CD4-positive, alpha-beta T cell treated with Interleukin-6 at 100 ng/mL for 8 hours (primary cell): ENCODE measurements around the gene LDLRAD3.

ENCODE experiments used
- DNase-seq: peaks from one replicate; pipeline ENCODE4 v3.0.0-alpha.2; 2020; ENCODE audit warnings: mixed read lengths, low spot score

The LDLRAD3 gene

DNA sequence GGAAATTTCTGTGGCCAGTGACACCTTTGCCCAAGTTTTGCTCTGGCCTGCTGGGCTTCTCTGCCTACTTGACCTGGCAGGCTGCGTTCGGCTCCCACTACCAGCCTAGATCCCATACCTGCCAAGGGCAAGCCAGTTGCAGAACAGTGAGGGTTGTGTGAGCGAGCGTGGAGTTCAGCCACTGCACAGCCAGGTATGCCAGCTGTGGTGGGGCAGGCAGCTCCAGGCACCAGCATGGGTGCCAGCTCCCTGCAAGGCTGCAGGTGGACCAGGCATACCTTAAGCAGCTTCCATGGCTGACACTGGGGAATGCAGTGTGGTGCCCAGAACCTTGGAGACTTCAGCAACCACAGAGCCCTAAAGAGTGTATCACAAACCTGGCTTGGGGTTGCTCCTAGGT, 133.5 kb downstream of the LDLRAD3 start:
- no peak for DNase-seq

DNA sequence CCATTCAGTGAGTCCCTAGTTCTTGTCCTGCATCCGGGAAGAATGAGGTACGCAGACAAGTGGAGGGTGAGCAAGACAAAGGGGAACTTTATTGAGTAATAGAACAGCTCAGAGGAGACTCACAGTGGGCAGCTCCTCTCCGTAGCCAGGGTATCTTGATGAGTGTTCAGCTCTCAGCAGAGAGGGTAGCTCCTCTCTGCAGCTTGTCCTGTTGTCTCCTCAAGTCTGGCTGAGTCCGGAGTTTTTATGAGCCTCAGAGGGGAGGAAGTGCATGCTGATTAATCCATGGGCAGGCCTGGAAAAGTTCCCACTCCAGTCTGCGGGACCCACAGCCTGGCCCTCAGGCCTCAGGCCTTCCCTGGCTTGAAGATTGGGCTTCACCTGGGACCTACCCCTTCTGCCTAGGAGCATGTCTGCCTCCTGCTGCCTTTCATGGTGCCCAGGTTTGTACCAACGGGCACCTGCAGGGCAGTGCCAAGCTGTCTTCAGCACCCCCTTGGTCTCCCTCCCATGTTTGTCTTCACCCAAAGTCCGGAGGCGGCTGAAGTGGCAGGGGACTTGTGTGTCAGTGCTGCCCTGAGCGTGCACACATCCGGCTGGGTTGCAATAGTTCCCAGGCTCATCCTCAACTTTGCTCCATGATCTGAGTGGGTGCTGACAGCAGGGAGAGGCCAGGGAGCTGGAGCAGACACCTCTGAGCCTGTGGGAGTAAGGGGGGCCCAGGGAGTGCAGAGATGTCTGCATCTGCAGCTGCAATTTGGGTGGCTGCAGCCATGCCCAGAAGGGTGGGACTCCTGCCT, 134.2 kb downstream of the LDLRAD3 start:
- no peak for DNase-seq

DNA sequence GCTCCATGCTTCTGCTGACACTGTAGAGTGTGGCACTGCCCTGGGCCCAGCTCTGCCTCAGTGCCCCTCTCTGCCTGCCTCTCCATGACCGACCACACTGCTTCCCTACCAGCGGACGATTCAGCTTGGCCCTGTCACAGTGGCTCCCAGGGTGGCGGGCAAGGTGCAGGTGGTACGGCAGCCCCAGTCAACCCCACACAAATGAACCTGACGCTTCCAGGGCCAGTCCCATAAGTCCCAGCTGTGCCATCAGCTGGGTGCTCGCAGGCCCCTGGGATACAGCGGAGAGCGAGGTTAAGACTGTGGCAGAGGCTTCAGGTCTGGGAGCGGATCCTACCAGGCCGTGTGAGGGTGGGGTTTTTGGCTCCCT, 134.8 kb downstream of the LDLRAD3 start:
- no peak for DNase-seq

DNA sequence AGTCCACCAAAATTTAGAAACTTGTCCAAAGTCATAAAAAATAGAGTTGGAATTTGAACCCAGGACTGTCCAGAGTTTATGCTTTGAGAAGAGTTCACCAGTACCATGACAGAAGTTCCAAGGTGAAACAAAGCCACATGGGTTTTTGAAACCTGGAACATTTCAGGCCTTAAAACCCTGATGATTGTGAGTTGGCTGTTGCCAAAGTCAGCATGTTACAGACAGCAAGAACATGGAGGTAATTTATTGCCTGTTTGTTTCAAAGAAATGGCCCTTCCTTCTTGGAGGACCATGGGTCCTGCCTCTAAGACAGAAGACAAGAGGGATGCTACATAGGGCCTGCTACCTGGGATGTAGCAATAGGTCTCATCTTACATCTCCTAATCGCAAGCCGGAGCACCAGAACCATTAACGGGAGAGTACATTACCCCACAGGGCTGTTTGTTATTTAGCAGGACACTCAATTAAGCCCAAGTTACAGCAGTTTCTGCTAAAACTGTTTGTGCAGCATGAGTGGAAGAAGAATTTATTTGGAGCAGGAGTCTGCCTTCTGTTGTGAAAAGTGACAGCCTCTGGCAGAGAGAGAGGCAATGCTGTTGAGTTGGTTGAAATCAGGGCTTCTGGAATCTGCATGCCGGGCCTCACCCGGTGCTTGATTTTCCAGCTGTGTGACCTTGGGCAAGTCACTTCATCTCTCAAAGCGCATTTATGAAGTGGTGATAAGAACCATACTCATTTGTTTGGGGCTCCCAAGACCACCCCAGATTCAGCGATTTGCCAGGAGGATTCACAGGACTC, 136.2 kb downstream of the LDLRAD3 start:
- DNase-seq: no peak

DNA sequence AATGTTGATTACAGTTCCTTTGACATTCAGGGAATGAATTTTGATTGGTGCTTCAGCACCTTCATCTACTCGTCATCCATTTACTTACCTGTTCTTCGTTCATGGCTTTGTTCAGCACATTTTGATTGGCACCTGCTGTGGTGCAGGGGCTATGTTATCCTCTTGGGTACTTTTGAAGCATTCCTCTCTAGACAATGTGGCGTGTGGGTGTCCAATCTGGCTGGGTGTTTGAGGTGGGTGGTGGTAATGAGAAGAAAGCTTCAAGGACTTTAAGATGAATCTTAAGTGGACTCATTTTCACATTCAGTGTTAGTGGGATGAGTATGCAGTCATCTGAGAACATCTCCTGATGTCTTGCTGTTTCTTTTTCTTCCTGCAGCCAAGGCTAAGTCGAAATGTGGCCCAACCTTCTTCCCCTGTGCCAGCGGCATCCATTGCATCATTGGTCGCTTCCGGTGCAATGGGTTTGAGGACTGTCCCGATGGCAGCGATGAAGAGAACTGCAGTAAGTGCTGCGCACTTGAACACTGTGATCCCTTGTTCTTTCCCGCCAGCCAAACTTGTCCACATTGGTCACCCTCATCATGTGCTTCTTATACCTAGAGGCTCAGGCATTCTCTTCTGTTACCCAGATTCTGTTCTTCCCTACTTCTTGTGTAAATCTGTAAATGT, 137.5 kb downstream of the LDLRAD3 start:
- no peak for DNase-seq

DNA sequence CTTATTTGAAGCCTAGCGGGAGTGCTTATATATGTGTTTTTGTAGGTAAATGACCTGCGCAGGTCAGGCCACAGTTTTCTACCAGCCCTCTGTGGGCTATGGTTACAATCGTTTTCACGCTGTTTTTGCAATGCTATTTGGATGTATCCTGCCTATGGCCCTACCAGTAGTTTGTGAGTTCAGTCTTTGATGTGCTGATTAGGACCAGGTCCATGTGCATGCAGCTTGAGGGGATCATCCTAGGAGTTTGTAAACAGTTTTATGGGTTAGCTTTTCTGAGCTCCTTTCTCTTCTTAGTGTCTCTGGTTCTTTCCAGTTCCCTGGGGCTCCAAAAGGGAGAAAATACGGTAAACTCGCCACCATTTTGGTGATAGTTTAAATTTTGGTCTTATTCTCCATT, 142.5 kb downstream of the LDLRAD3 start:
- DNase-seq: no peak

DNA sequence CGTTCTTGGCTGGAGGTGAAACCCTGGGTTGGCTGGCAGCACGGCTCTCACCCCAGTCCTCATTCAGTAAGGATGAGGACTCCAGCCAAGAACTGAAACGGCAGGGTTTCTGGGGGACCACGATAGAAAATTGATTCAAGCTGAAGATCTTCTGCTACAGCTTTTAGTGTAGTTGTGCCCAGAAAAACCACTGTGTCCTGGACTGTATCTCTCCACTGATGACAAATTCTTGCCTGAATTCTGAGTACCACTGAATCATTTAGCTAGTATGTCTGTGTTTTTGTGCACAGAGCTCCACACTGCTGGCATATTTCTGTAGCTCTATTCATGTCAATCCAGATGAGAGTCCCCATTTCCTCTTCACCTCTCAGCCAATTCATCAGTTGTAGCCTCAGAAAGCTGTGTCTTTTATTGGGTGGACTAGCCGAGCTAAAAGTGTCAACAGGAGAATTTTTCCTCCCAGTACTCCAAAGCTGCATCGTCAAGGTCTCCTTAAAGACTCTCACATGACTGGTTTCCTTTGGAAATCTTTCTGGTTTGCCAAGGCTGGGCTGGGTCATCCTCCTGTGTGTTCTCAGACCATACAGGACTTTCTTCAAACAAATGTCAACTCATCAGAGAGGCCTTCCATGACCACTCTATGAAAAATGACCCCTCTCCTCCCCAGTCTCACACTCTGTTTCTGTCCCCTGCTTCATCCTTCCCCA, 144.6 kb downstream of the LDLRAD3 start:
- DNase-seq: no peak

DNA sequence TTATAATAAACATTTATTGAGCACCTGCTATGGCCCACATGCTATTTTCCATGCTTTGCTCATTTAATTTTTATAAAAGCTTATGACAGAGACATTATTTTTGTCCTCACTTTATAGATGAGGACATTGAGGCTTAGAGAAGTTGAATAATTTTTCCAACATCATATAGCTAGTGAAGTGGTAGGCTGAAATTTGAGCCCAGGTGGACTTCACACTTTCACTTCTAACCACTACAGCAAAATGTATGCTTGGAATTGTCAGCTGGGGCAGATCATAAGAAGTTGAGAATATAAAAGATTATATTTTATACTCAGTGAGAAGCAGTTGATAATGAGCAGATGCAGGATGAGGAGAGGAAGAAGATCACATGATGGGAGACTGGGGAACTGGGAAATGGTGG, 146.1 kb downstream of the LDLRAD3 start:
- no peak for DNase-seq

DNA sequence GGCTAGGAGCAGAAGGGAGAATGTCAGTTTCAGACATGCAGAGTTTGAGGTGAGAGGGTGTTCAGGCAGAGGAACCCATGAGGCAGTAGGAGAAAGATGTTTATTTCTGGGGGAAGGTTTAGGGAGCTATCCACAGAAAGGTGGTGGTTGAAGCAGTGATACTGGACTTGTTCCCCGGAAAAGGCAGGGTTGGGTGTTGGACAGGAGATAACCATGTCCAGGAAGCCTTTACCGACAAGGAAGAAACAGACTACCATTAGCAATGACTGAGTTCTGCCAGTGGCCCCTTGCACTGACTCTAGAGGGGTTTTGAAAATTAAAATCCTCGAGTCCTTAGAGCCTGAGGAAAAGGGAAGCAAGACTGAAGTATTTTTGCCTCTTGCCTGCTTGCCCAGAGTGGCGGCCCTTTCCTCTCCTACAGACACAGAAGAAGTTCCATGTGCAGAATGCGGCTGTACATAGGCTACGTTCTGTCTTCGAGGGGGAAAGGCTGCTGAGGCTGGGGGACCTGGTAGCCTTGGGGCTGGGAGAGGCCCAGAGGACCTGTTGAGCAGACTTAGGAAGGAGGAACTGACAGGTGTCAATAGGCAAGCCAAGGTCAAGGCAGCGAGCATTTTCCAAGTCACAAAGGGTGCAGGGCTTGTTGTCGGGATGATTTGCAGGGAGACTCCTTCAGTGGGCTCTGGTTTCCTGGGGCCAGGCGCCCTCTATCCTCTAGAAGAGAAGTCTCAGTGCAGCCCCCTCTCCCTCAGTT, 146.7 kb downstream of the LDLRAD3 start:
- DNase-seq: no peak

DNA sequence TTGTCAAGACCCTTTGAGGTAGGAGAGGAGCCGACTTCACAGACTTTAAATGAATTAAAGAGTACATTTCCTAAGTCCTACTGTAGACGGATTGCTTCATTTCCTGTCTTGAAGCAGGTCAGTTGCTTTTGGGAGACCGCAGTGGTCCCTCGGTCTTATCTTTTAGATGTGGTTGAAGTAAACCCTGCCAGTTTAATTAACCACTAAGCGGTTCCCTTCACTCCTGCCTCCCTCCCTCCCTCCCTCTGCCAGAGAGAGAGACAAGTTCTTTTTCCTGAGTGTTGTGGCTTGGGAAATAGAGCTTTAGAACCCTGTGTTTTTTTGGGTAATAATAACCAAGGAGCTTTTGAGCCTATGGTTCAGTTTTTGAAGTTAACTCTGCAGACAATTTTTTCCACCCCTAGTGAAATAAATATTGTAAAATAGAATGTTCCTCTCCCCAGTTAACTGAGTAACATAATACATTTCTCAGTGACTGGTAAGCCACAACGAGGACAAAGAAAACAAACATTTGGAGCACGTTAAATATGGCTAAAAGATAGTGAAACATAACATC, 147.5 kb downstream of the LDLRAD3 start:
- DNase-seq: no peak

DNA sequence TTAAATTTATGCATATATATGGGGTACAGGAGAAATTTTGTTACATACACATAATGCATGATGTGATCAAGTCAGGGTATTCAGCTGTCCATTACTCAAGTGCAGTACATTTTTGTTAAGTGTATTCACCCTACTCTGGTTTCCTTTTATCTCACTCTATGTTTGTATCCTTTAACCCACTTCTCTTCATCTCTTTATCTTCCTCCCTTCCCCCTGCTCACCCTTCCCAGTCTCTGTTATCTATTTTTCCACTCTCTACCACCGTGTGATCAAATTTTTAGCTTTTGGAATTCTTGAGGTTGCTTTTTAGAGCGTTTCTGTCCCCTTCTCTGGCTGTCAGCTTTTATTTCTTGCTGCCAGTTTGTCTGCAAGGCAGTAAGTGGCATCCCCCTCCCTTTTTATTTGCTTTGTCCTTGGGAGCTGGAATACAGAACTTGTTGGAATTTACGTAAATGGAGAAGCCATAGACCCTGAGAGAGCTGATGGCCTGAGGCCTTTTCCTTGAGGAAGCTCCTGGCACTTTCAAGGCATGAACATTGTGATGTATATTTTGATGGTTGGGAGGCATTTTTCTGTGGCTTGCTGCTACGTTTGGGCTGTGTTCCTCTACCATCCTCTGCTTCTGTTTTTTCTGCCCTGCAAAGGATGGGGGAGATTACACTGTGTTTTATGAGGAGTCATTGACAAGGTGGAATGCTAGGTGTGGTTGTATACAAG, 148.6 kb downstream of the LDLRAD3 start:
- no peak for DNase-seq

DNA sequence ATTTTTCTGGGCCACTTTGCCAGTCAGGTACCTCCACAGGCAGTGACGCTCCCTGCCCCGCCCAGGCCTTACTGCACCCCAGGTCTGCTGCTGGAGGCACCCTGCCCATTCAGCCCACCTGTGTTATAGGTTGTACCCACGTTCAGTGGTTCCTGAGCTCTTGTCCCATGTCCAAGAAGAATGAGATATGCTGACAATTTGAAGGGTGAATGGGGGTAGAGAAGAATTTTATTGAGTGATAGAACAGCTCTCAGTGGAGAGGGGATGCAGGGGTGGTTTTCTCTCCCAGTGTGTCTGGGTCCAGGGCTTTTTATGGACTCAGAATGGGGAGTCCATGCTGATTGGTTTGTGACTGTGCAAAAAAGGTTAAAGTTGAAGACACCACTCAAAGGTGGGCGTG, 149.7 kb downstream of the LDLRAD3 start:
- DNase-seq: no peak

DNA sequence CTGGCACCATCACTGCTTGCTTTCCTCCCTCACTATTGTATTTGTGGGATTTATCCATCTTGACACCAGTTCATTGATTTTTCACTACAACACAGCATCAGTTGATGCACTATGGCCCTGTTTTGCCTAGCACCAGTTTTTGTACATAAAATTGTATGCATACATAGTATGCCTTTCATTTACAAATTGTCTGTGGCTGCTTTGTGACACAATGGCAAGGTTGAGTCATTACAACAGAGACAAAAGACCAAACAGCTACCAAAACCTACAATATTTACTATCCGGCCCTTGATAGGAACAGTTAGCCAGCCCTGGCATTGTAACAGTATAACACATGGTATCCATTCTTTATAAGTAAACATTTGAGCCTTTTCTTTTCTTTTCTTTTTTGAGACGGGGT, 150.3 kb downstream of the LDLRAD3 start:
- DNase-seq: no peak

DNA sequence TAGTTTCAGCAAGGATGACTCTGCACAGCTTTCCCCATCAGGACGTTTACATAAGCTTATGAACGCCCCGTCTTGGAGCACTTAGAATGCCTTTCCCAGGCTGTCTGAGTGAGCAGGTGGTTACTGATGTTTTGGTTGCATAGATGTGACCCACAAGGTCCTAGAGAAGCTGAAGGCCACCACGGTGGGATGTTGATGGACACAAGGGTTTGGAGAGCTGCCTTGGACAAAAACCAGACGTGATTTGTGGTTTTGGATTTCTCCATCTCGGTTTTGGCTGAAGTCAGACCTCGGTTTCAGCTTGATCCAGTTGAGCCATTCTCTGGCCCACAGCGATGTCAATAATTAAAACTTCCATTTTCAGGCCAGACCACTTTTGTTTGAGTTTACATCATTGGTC, 151.9 kb downstream of the LDLRAD3 start:
- no peak for DNase-seq

DNA sequence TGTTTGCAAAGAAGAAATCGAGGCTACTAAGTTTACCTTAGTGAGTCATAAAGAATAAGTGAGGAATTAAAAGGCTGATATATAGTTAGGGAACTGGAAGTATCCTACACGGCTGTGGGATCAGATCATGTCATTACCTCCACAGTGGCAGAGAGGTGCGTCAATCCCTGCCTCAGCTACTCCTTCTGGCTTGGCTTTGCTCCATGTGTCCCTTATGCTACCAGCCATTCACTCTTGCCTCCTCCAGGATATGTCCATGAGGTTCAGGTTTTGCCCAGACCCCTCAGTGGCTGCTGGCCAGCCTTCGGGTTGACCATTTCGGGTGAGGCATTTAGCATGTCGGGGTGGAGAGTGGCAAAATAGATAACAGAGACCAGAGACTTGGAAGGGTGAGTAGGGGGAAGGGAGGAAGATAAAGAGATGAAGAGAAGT, 153.4 kb downstream of the LDLRAD3 start:
- no peak for DNase-seq

DNA sequence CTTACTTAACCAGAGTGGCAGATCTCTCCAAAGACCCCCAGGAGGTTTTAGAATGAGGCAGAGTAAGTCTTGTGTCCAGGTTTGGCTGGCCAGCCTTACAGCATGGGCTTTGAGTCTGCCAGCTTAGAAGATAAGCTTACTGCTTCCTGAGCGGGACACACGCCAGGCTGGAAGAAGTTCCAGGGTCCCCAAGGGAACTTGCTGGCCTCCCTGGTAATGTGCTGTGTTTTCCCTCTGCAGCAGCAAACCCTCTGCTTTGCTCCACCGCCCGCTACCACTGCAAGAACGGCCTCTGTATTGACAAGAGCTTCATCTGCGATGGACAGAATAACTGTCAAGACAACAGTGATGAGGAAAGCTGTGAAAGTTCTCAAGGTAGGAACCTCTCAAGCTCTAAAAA, 154.2 kb downstream of the LDLRAD3 start:
- no peak for DNase-seq

DNA sequence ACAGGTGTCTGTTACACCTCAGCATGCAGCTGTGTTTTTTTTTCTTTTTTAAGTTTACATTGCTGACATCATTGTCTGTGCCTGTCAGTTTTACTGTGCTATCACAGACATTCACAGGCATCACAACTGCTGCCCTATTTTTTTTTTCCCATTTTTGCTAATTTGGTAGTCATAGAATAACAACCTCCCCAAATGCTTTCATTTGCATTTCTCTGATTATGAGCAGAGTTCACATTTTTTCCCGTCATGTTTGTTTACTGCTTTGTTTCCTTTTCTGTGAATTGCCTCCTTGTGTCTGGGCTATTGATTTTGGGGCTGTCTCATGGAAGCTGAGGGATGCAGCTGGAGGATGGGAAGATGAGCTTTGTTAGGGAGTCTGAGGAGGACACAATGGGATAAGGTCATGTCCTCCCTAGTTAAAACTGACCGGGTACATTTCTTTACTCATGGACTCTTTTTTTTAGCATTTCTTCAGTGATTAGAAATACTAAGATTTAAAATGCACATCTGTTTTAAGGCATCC, 155.1 kb downstream of the LDLRAD3 start:
- DNase-seq: no peak

DNA sequence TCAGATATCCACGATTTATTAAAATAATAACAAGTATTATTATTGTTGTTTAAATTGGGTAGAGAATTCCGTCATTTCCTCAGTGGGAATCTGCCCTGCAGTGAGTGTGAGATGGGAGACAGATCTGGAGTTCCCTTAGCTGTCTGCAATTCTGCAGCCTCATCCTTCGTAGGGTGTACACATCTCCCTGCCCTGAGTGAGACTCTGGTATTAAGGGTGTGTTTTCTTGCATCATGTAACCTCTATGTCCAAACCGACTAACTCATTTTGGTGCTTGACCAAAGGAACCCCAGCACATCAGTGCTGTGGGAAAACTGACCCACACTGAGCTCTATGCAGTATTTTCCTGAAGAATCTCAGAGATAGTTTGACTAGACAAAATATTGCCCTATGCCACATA, 157.6 kb downstream of the LDLRAD3 start:
- DNase-seq: no peak

DNA sequence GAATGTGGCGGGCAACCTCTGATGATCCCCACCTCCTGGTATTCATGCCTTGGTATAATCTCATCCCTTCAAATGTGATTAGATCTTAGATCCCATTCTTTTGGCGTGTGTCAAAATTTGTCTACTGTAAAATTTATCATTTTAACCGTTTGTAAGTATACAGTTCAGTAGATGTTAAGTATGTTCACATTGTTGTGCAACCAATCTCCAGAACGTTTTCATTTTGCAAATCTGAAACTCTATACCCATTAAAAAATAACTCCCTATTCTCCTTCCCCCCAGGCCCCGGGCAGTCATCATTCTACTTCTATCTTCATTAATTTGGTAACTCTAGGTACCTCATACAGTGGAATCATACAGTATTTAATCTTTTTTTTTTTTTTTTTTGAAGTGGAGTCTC, 159.0 kb downstream of the LDLRAD3 start:
- no peak for DNase-seq

DNA sequence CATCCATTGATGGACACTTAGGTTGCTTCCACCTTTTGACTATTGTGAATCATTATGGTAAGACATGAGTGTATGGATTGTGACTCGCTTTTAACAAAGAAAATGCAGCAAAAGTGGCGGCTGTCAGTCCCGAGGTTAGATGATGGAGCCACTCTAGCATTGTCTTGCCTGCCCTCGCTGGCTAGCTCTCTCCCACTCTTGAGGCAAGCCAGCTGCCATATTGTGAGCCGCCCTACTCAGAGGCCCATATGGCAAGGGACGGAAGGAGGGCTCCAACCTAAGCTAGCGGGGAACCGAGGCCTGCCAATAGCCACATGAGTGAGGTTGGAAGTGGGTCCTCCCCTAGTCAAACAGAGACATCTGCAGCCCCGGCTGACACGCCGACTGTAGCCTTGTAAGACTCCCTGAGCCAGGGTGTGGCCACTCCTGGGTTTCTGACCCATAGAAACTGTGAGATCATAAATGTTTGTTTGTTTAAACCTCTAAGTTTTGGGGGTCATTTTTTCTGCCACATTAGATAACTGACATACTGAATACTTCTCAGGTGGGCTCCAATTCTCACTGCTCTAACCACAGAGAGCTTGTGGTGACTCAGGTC, 160.2 kb downstream of the LDLRAD3 start:
- DNase-seq: no peak
